ES-I3 (cell line): ENCODE measurements around the gene RGMA.

Experiments used
- H3K36me3 ChIP-seq: 2 replicates; pipeline ENCODE4 v1.6.1; 2013; ENCODE audit warnings: mild to moderate bottlenecking, low read length, control low read depth, moderate library complexity; ENCODE audit not compliant: insufficient read depth
- H3K4me1 ChIP-seq: 2 replicates; pipeline ENCODE4 v1.6.1; 2013; ENCODE audit warnings: mild to moderate bottlenecking, control low read depth, low read length; ENCODE audit not compliant: insufficient read depth
- H3K9ac ChIP-seq: 2 replicates; pipeline ENCODE4 v1.6.1; 2013; ENCODE audit warnings: low read depth, mild to moderate bottlenecking, low read length, moderate library complexity
- H3K9me3 ChIP-seq: 2 replicates; pipeline ENCODE4 v1.6.1; 2013; ENCODE audit warnings: mild to moderate bottlenecking, low read length, moderate library complexity; ENCODE audit not compliant: control insufficient read depth, insufficient read depth

RGMA gene, protein sequence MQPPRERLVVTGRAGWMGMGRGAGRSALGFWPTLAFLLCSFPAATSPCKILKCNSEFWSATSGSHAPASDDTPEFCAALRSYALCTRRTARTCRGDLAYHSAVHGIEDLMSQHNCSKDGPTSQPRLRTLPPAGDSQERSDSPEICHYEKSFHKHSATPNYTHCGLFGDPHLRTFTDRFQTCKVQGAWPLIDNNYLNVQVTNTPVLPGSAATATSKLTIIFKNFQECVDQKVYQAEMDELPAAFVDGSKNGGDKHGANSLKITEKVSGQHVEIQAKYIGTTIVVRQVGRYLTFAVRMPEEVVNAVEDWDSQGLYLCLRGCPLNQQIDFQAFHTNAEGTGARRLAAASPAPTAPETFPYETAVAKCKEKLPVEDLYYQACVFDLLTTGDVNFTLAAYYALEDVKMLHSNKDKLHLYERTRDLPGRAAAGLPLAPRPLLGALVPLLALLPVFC

DNA sequence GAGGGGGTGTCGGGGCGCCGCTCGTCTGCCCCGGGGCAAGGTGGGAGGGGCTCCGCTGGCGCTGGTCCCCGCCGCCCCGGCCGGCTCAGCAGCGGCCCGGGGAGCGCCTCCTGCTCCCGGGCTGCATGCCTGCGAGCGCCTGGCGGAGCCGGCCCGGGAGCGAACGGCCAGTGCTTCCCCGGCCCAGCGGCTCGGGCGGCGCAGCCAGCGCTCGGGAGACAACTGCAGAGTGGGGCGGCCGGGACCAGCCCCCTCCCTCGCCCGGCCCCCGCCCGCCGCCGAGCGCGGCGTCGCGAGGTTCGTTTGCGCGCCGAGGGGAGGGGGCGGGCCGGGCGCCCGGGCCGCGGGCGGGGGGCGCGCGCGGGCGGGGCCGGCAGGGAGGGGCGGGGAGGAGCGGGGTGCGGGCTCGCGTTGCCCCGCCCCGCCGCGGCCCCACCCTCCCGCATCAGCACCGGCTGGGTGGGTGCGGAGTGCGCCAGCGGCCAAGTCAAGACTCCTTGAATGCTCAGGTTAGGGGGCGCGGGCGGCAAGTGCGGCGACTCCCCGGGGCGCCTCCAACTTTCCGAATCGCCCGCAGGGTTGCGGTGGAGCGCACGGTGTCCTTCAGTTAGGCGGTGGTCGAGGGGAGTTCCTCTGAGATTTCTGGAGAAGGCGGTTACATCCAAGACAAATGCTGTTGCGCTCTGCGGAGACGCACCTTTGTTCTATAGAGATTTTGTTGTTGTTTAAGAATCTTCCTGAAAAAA lies at the start of gene RGMA:
Gene RGMA (minus strand): TSS at position 231 of the 746 bp plus-strand sequence. CDS start 279 bp downstream, outside the sequence.
- Histone ChIP-seq H3K36me3 (no peaks in the 10 kb centered on the region), H3K9me3 (no peaks in the 10 kb centered on the region), H3K9ac (peak within 1 kb of the TSS; percentile 82), H3K4me1 (peaks cover 7% of the 10 kb centered on the region; the same call in 1 of the 2 replicates)

DNA sequence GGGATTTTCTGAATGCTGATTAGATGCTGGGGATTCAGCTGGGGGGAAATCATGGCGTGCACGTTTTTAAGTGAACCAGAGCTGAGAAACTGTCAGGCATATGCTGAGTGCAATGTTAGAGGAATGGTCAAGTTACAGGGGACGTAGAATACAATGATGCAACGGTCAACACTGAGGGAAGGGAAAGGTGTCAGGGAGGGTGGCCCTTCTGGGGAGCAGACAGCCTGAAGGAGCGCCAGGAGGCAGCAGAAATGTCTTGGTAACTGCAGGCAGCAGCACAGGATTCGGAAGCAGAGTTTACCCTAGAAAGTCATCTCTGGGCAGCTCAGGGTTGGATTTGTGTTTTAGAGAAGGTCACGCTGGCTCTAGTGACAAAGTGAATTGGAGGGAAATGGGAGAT lies 47.6 kb upstream of the RGMA start:
- H3K9me3 ChIP-seq: no peaks in the 10 kb centered on the region
- no peaks in the 10 kb centered on the region for H3K36me3 ChIP-seq
- H3K4me1 ChIP-seq: 0 out of 2 replicates have a peak, but pooled peaks cover 4% of the 10 kb centered on the region
- H3K9ac ChIP-seq: no peak overlapping the region

DNA sequence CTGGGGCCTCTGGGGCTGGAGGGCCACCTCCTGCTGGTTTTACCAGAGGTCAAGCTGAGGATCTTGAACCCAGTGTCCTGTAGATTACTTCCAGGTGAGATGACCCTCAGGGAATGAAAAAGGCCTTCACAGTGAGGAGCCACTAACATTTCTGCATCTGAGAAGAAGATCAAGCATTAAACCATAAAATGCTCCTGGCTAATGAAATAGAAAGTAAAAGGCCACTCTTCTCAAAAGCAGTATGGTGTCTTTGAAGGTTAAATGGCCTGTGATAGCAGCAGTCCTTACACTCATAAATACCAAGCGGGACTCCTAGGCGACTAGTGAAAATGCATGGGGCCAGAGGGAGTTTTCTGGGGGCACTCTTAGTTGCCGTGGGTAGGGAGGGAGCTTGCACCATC lies 47.0 kb upstream of the RGMA start:
- 0 out of 2 replicates have a peak, but pooled peaks cover 4% of the 10 kb centered on the region for H3K4me1 ChIP-seq
- H3K9ac ChIP-seq: no peak overlapping the region
- no peaks in the 10 kb centered on the region for H3K36me3 ChIP-seq
- no peaks in the 10 kb centered on the region for H3K9me3 ChIP-seq

DNA sequence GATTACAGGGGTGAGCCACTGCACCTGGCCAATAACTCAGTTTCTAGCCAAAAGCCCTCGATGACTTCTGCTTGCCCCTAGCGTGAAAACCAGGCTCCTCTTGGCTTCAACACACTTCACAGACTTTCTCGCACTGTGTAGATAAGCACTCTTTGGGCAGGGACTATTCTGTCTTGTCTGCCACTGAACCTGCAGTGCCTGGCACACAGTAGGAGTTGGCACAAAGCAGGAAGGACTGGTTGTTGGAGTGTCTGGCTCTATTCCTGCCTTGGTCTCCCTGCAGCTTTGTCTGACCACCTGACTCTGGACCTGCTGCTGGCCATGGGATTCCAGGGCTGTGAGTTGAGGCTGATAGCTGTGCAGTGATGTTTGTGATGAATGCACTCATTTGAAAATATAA lies 46.4 kb upstream of the RGMA start:
- H3K9ac ChIP-seq: no peak overlapping the region
- 0 out of 2 replicates have a peak, but pooled peaks cover 4% of the 10 kb centered on the region for H3K4me1 ChIP-seq
- no peaks in the 10 kb centered on the region for H3K36me3 ChIP-seq
- H3K9me3 ChIP-seq: no peaks in the 10 kb centered on the region

DNA sequence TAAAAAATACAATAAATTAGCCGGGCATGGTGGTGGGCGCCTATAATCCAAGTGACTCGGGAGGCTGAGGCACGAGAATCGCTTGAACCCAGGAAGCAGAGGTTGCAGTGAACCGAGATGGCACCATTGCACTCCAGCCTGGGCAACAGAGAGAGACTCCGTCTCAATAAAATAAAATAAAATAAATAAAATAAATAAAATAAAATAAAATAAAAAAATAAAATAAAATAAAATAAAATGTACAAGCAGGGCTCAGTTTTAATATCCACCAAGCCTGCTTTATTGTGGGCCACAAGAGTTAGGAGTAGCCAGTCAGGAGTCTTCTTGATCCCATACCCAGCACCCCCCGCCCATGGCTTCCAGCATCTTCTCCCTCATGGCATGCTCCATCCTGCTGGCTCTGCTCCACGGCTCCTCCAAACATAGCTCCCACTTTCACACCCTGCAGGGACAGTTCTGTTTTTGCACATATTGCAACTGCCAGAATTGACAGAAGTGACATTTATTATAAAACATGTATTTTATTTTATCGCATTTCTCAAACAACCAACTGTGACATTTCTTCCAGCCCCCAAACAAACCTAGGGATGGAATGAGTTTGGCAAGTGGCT lies 42.6 kb upstream of the RGMA start:
- no peak overlapping the region for H3K9ac ChIP-seq
- no peaks in the 10 kb centered on the region for H3K36me3 ChIP-seq
- H3K4me1 ChIP-seq: 0 out of 2 replicates have a peak, but pooled peaks cover 4% of the 10 kb centered on the region
- H3K9me3 ChIP-seq: no peaks in the 10 kb centered on the region

DNA sequence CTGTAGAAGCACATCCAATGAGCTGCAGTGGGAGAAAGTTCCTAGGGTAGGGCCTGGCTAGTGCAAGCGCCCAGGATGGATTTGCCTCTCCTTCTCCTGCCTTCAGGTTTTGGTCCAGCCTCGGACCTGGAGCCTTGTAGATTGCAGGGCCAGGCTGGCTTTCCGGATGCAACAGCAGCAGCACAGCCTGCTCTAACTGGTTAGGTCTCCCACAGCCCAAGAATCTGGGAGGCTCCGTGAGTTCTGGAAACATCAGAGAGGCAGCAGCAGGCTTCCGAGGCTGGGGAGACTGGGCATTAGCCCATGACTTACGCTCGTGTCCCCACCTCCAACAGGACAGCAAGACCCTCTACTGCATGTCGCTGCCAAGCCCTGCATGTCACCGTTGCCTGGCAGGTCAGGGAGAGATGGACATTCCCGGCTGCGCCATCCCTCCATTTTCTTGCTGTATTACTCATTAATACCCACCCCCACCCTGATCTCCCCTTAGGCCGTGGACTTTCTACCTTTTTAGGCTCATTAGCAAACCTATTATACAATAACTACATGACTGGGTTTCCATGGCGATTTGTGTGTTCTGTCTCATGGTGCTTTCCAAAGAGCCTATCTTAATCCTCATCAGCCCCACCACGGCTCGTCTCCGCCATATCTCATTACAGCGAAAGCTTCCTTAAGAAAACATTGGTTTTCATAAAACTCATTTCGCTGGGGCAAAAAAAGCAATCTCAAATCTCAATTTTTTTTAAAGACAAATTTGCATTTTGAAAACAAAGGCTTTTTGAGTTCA lies 40.9 kb upstream of the RGMA start:
- Histone ChIP-seq H3K9me3 (no peaks in the 10 kb centered on the region), H3K9ac (no peak overlapping the region), H3K4me1 (no peaks in the 10 kb centered on the region), H3K36me3 (no peaks in the 10 kb centered on the region)

DNA sequence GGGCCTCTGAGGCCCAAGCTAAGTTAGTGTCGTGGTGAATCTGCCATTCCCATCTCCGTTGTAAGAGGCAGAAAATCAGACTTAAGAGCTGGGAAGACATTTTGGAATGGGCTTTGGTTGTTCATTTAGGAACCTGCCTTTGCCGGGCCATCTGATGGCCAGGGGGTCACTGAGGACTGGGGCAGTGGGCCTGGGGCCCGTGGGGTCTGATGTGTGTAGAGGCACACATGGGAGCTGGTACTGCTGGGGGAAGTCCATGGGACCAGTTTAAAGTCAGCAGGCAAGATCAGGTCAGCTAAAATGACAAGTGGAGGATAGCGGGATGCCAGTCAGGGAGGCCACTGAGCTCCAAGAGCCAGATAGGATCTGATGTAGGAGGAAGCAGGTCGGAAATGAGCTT lies 38.3 kb upstream of the RGMA start:
- H3K9me3 ChIP-seq: no peaks in the 10 kb centered on the region
- no peaks in the 10 kb centered on the region for H3K36me3 ChIP-seq
- H3K9ac ChIP-seq: no peak overlapping the region
- no peaks in the 10 kb centered on the region for H3K4me1 ChIP-seq

DNA sequence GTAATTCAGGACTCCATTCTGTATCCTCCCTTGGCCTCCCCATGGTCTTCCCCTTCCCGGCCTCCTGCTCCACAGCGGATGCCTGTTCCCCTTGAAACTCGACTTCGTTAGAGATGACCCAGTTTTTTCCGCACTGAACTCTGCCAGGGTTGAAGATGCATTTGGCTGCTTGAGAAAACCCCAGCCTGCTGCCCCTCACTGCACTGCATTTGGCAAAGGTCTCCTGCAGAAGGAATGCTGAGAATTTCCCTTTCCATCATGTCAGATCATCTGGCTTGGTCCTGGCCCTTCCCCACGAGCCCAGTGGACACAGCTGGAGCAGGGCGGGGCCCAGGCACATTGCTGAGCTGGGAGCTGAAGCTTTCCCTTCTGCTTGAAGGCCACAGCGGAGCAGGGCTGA lies 37.6 kb upstream of the RGMA start:
- Histone ChIP-seq H3K9ac (no peak overlapping the region), H3K9me3 (no peaks in the 10 kb centered on the region), H3K4me1 (no peaks in the 10 kb centered on the region), H3K36me3 (no peaks in the 10 kb centered on the region)

DNA sequence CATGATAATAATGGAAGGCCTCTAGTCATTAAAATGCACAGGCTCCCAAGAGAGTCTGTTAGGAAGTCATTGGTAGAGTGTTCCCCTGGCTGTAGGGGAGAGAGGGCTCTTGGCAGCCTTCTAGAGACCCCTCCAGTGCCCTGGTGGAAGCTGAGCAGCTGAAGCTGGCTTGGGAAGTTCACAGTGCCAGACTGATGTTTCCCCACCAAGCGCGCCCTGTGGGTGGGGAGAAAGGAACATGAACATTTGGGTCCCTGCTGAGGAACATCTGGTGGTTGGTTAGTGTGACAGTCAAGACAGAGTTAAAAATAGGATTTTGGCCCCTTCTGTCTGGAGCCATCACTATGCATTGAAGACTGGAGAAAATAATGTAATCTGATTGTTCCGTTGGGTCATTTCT lies 37.1 kb upstream of the RGMA start:
- no peaks in the 10 kb centered on the region for H3K4me1 ChIP-seq
- no peaks in the 10 kb centered on the region for H3K9me3 ChIP-seq
- no peaks in the 10 kb centered on the region for H3K36me3 ChIP-seq
- H3K9ac ChIP-seq: no peak overlapping the region

DNA sequence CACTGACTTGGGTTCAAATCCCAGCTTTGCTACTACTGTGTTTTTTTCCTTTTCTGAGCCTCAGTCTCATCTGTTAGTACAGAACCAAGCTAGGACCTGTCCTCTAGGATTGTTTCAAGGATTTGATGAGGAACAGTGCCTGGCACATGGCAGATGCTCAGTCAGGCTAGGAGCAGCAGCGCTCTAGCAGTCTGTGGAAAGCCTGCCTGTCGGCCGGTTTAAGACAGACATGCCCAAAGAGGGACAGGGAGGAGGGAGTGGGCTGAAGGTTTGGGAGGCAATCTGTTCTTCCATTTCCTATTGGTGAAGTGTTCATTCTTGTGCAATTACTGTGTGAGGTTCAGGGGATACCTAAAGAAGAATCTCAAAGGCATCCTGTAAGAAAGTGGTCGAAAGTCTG lies 35.1 kb upstream of the RGMA start:
- H3K9ac ChIP-seq: no peak overlapping the region
- no peaks in the 10 kb centered on the region for H3K9me3 ChIP-seq
- no peaks in the 10 kb centered on the region for H3K36me3 ChIP-seq
- no peaks in the 10 kb centered on the region for H3K4me1 ChIP-seq

DNA sequence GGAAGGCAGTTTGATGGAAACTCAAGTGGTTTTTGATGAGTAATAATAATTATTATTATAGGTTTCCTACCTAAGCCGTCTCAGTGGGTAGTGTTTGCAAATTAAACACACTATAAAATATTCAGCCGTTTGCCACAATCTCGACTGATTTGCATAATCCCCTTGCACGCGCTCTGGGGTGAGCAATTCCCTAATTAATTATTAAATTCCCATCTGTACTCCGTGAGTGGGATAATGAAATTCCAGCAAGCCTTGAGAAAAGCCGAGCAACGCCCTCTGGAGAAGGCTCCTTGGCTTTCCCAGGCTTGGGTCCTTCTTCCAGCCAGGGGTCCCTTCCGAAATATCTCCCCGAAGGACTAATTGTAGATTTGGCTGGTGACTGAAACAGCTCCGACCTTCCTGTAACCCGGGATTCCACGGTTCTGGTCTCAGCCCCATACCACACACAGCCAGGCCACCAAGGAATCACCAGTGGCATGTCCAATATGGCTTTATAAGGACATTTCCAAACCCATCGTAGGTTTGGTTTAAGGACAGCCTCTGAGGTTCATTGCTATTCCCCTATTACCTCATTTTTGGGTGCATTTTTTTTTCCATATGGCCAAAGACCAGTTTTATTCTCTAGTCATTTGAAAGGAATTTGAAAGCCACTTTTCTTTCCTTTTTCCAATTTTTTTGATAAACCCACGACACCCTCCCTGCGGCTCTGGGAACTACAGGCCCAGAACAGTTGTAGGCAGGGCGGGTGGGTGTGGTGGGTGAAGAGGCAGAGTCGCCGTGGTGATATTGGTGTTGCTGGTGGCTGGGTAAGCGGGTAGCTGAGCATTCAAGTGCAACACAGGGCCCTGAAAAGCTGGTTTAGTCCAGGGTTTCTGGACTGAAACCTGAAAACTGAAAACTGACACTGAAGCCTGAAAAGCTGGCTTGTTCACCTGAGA lies 33.2 kb upstream of the RGMA start:
- no peak overlapping the region for H3K9ac ChIP-seq
- no peaks in the 10 kb centered on the region for H3K4me1 ChIP-seq
- no peaks in the 10 kb centered on the region for H3K36me3 ChIP-seq
- H3K9me3 ChIP-seq: no peaks in the 10 kb centered on the region

DNA sequence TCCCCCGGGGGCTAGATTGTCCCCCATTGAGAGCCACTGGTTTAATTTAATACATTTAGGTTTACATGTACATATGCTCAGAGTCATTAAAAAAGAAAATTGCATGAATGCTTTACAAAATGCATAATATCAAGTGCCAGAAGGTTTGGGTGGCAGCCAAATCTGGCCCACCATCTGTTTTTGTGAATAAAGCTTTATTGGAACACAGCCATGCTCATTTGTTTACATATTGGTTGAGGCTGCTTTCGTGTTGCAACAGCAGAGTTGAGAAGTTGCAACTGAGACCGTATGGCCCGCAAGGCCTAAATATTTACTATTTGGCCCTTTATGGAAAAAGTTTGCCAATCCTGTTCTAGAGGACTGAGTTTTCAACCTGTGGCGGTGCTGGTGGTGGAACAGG lies 32.1 kb upstream of the RGMA start:
- Histone ChIP-seq H3K4me1 (no peaks in the 10 kb centered on the region), H3K9me3 (no peaks in the 10 kb centered on the region), H3K36me3 (no peaks in the 10 kb centered on the region), H3K9ac (no peak overlapping the region)

DNA sequence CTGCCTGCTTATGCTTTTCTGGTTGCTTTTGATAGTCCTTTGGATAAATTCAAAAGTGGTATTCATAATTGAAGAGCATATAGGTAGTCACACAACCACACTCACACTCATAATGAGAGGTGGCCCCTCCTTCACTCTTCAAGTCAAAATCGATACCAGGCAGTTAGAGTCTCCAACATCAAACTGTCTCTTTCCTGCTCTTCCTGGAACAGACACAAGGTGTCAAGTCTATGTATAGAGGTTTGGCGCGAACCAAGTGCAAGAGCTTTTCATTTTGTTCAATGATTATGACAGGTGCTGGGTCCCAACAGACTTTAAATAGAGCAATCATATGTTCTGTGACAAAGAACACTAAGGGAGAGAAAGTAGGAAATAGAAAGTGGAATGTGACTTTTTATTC lies 29.9 kb upstream of the RGMA start:
- H3K4me1 ChIP-seq: no peaks in the 10 kb centered on the region
- H3K9me3 ChIP-seq: no peaks in the 10 kb centered on the region
- no peak overlapping the region for H3K9ac ChIP-seq
- H3K36me3 ChIP-seq: no peaks in the 10 kb centered on the region
